ENCODE measurements around the gene MORN1.

MORN1 gene

GRCh38 chr1:2383576-2383975 is 7.8 kb downstream of the MORN1 start:
- H3K4me3 ChIP-seq (replicated peaks; ENCODE audit: insufficient read depth, low read length): no peak overlapping the region
- no peak overlapping the region for H3K27ac ChIP-seq (replicated peaks)
- no peaks in the 10 kb centered on the region for H3K27me3 ChIP-seq (ENCODE audit: insufficient read depth, poor library complexity, severe bottlenecking)
- DNase-seq (ENCODE audit: low read depth in 1 of 2, low spot score in 1 of 2): no peak
- TF ChIP-seq CTCF (IDR thresholded peaks at IDR 0.05; ENCODE audit: insufficient read depth, low read length) (no peak), GABPA (IDR thresholded peaks at IDR 0.05; ENCODE audit: low read depth) (no peak), SPI1 (IDR thresholded peaks at IDR 0.05; ENCODE audit: borderline replicate concordance, low read depth) (no peak), REST (IDR thresholded peaks at IDR 0.05; ENCODE audit: insufficient replicate concordance, low read depth) (no peak), POLR2AphosphoS5 (IDR thresholded peaks at IDR 0.05; ENCODE audit: low read depth) (no peak)

- Histone ChIP-seq H3K4me3 (replicated peaks; ENCODE audit: insufficient read depth, low read length) (no peak overlapping the region), H3K27me3 (ENCODE audit: insufficient read depth, poor library complexity, severe bottlenecking) (no peaks in the 10 kb centered on the region), H3K27ac (replicated peaks) (no peak overlapping the region)
- TF ChIP-seq POLR2AphosphoS5 (IDR thresholded peaks at IDR 0.05; ENCODE audit: low read depth): no peak
- TF ChIP-seq CTCF (IDR thresholded peaks at IDR 0.05; ENCODE audit: insufficient read depth, low read length): peak; percentile 38
- no peak for DNase-seq (ENCODE audit: low read depth in 1 of 2, low spot score in 1 of 2)
These were observed 8.6 kb downstream of the MORN1 start for GRCh38 chr1:2382621-2383361.

- DNase-seq (ENCODE audit: low read depth in 1 of 2, low spot score in 1 of 2): peak in 1 of 2 experiments; percentile 70
- Histone ChIP-seq H3K27ac (replicated peaks) (no peak overlapping the region), H3K27me3 (ENCODE audit: insufficient read depth, poor library complexity, severe bottlenecking) (no peaks in the 10 kb centered on the region), H3K4me3 (replicated peaks; ENCODE audit: insufficient read depth, low read length) (no peak overlapping the region)
- no peak for TF ChIP-seq GABPA (IDR thresholded peaks at IDR 0.05; ENCODE audit: low read depth)
- TF ChIP-seq REST (IDR thresholded peaks at IDR 0.05; ENCODE audit: insufficient replicate concordance, low read depth): no peak
- TF ChIP-seq SPI1 (IDR thresholded peaks at IDR 0.05; ENCODE audit: borderline replicate concordance, low read depth): no peak
- TF ChIP-seq CTCF (IDR thresholded peaks at IDR 0.05; ENCODE audit: insufficient read depth, low read length): peak; percentile 60
- TF ChIP-seq POLR2AphosphoS5 (IDR thresholded peaks at IDR 0.05; ENCODE audit: low read depth): no peak
These were observed 9.4 kb downstream of the MORN1 start for GRCh38 chr1:2381741-2382620.

All from HL-60 (cell line).